ENCODE measurements around the gene ZNF324. TPM values are rescaled to one million over a fixed set of nuclear protein-coding genes. Genes with fewer than 3 reads are reported as not detected.
A peak's percentile ranks its signal among the peaks of the same experiment; 100 is the strongest.

ZNF324 gene
- total RNA-seq, 2 experiments from 2014 or later: 11.9 to 23.3 TPM

DNA sequence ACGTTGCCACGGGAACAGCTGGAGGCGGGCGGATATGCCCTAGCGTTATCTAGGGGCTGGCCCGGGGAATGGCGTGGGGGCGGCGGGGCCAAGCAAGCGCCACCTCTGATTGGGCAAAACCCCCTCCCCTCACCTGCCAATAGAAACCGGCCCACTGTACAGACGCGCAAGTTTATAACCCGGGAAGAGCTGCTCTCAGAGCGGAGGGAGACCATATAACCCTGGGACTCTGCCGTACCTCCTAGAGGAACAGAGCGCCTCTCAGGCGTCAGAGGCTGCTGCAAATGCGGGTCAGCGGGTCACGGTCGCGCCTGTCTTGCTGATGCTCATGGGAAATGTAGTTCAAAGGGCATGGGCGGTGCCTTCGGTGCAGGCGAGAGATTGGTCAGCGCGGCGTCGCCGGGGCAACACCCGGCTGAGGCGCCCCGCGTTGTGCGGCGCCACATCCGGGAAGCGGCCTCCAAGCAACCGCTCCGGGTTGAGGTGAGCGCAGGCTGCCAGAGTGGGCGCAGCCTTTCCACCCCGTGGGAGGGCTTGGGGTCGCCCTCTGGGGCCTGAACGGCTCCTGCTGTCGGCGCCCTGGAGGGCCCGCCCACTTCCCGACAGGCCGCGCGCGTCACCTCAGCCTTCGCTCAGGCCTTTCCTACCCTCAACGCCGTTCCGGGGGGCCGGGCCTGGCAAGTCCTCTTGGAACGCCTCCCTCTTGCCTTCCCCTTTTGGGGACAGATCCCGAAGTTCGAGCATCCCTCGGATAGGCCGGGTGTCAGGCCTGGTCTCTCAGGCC, 9.0 kb downstream of the ZNF324 start, which contains the start of gene ZNF446:
ZNF446 (plus strand) TSS at position 639 of the 784 bp plus-strand sequence. CDS start 867 bp downstream, outside the sequence.
- intact Hi-C loops (cut with micrococcal nuclease; ENCODE audit: unreplicated experiment): loop anchor here (5.0 kb wide), 1 partner anchor 129 kb away; no protein-coding TSS in a partner anchor
- Histone ChIP-seq H3K9me2 (ENCODE audit: insufficient read depth, low read length) (no peaks in the 10 kb centered on the region), H3K9me3 (ENCODE audit: low read length) (no peaks in the 10 kb centered on the region), H4K20me1 (ENCODE audit: insufficient read depth, low read length) (no peaks in the 10 kb centered on the region), H3K4me3 (ENCODE audit: low read depth, low read length, poor library complexity, severe bottlenecking) (peak within 1 kb of the TSS; percentile 75), H3K4me1 (ENCODE audit: insufficient read depth, low read length, poor library complexity, severe bottlenecking) (peaks cover 20% of the 10 kb centered on the region), H3K36me3 (ENCODE audit: insufficient read depth, low read length) (peaks cover 19% of the 10 kb centered on the region), H2AFZ (ENCODE audit: low read length) (peak within 1 kb of the TSS; percentile 48; the same call in 1 of the 2 replicates), H3K27ac (ENCODE audit: low read depth, low read length, poor library complexity, severe bottlenecking) (peak within 1 kb of the TSS; percentile 77), H3K79me2 (ENCODE audit: insufficient read depth, low read depth, low read length) (no peaks in the 10 kb centered on the region), H3K4me2 (ENCODE audit: low read length) (peak within 1 kb of the TSS; percentile 92)
- no peak for TF ChIP-seq EZH2phosphoT487 (IDR thresholded peaks at IDR 0.05; ENCODE audit: borderline replicate concordance, low read depth, low read length)
- TF ChIP-seq, protein P1, sequence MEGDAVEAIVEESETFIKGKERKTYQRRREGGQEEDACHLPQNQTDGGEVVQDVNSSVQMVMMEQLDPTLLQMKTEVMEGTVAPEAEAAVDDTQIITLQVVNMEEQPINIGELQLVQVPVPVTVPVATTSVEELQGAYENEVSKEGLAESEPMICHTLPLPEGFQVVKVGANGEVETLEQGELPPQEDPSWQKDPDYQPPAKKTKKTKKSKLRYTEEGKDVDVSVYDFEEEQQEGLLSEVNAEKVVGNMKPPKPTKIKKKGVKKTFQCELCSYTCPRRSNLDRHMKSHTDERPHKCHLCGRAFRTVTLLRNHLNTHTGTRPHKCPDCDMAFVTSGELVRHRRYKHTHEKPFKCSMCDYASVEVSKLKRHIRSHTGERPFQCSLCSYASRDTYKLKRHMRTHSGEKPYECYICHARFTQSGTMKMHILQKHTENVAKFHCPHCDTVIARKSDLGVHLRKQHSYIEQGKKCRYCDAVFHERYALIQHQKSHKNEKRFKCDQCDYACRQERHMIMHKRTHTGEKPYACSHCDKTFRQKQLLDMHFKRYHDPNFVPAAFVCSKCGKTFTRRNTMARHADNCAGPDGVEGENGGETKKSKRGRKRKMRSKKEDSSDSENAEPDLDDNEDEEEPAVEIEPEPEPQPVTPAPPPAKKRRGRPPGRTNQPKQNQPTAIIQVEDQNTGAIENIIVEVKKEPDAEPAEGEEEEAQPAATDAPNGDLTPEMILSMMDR (conservative IDR thresholded peaks at IDR 0.05; ENCODE audit: low read length): peak; percentile 29; the same call in 1 of the 2 replicates
- no TSS peak for BruUV-seq (replicated peaks)
- CTCF ChIA-PET (ENCODE audit: unreplicated experiment): no interaction called here
- POLR2A ChIA-PET: no interaction called here
- DNase-seq (ENCODE audit: low spot score): peak; percentile 97

DNA sequence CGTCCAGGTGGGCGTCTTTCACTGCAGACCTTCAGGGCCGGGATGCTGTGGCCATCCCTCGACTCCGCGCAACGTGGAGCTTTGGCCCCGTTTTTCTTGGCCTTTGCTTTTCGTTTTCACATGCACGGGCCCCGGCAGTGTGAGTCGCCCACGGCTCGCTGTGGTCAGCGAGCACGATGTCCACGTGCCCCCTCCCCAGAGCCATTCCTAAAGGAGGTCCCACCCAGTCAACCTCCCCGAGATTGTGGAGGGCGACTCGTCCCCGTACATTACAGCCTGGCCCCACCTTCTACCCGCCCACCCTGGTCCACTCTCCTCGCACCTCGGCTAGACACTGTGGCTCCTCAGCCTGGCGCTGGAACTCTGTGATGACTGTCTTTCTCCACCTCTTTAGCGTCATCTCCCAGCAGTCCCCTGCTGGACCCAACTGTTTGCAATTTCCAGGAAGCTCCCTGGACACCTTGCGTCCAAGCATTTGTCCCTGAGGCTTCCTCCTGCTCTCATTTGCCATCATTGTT, 9.7 kb downstream of the ZNF324 start:
- peaks cover 20% of the 10 kb centered on the region for H3K4me1 ChIP-seq (ENCODE audit: insufficient read depth, low read length, poor library complexity, severe bottlenecking)
- H3K4me3 ChIP-seq (ENCODE audit: low read depth, low read length, poor library complexity, severe bottlenecking): peak overlapping the region; percentile 75
- H4K20me1 ChIP-seq (ENCODE audit: insufficient read depth, low read length): no peaks in the 10 kb centered on the region
- peaks cover 19% of the 10 kb centered on the region for H3K36me3 ChIP-seq (ENCODE audit: insufficient read depth, low read length)
- ChIA-PET CTCF (ENCODE audit: unreplicated experiment) (no interaction called here), POLR2A (no interaction called here)
- no TSS peak for BruUV-seq (replicated peaks)
- peak overlapping the region; percentile 77 for H3K27ac ChIP-seq (ENCODE audit: low read depth, low read length, poor library complexity, severe bottlenecking)
- H3K4me2 ChIP-seq (ENCODE audit: low read length): peak overlapping the region; percentile 92
- H2AFZ ChIP-seq (ENCODE audit: low read length): peak overlapping the region; percentile 48; the same call in 1 of the 2 replicates
- no peak for DNase-seq (ENCODE audit: low spot score)
- intact Hi-C loops (cut with micrococcal nuclease; ENCODE audit: unreplicated experiment): loop anchor here (5.0 kb wide), 1 partner anchor 129 kb away; no protein-coding TSS in a partner anchor
- no peak for TF ChIP-seq EZH2phosphoT487 (IDR thresholded peaks at IDR 0.05; ENCODE audit: borderline replicate concordance, low read depth, low read length)
- TF ChIP-seq, protein P1 (conservative IDR thresholded peaks at IDR 0.05; ENCODE audit: low read length): no peak
- no peaks in the 10 kb centered on the region for H3K9me2 ChIP-seq (ENCODE audit: insufficient read depth, low read length)
- no peaks in the 10 kb centered on the region for H3K79me2 ChIP-seq (ENCODE audit: insufficient read depth, low read depth, low read length)
- no peaks in the 10 kb centered on the region for H3K9me3 ChIP-seq (ENCODE audit: low read length)
